Aorta (tissue), 5 donors: ENCODE results near the gene SGCA. TPM values are rescaled to one million over a fixed set of nuclear protein-coding genes. Genes with fewer than 3 reads are reported as not detected.

Source experiments
- ATAC-seq: fragments of 200-7000 bp; cut with Tn5 transposase; one replicate; pipeline ENCODE4 v1.9.1; 2022; ENCODE audit warnings: moderate library complexity; ENCODE audit not compliant: low FRiP score
- DNase-seq, 2 donors: peaks; one replicate each; pipeline ENCODE4 v3.0.0-alpha.2; 2020
- H3K27ac ChIP-seq, 2 donors: one replicate each; pipeline ENCODE4 v1.5.1; 2013; ENCODE audit warnings: low read length in 2 of 2, mild to moderate bottlenecking in 2 of 2, moderate library complexity in 2 of 2, control low read depth in 1 of 2, inconsistent platforms in 1 of 2, low read depth in 1 of 2
- H3K27me3 ChIP-seq, 2 donors: one replicate each; pipeline ENCODE4 v1.6.1; 2013; ENCODE audit warnings: control low read depth in 1 of 2, low read length in 1 of 2, mild to moderate bottlenecking in 1 of 2, moderate library complexity in 1 of 2; ENCODE audit not compliant: insufficient read depth in 2 of 2, control insufficient read depth in 1 of 2
- H3K36me3 ChIP-seq, 2 donors: one replicate each; pipeline ENCODE4 v1.6.1; 2013; ENCODE audit warnings: control low read depth in 1 of 2, low read length in 1 of 2, mild to moderate bottlenecking in 1 of 2; ENCODE audit not compliant: insufficient read depth in 2 of 2, control insufficient read depth in 1 of 2
- H3K4me1 ChIP-seq, 2 donors: one replicate each; pipeline ENCODE4 v1.6.1; 2013; ENCODE audit warnings: low read length in 2 of 2, control low read depth in 1 of 2, mild to moderate bottlenecking in 1 of 2, moderate library complexity in 1 of 2; ENCODE audit not compliant: insufficient read depth in 2 of 2, control insufficient read depth in 1 of 2
- H3K4me3 ChIP-seq, 2 donors: one replicate each; pipeline ENCODE4 v1.5.1; 2013; ENCODE audit warnings: low read length in 2 of 2, control low read depth in 1 of 2, mild to moderate bottlenecking in 1 of 2
- H3K9me3 ChIP-seq: one replicate; pipeline ENCODE4 v1.6.1; 2013; ENCODE audit warnings: mild to moderate bottlenecking, low read length; ENCODE audit not compliant: control insufficient read depth
- WGBS, 2 donors: extraction: QIAGEN DNeasy Blood & Tissue Kit; methylation state at CpG; one replicate each; pipeline ENCODE4 v1.1.7; 2013; 5-methylcytosine and 5-hydroxymethylcytosine counted together
- intact Hi-C, 2 donors: fragments of 100-400 bp; cut with DNase I; formaldehyde crosslinking; loops; one replicate each; pipeline versions ENCODE4 v1.14.2 to v1.15.0; 2022
- polyA plus RNA-seq, 2 donors: library from polyadenylated mRNA; stranded (reverse); fragments of 200-250 nt; gene quantifications; one replicate each; pipeline ENCODE4 v1.2.3, GENCODE V29; 2013
- total RNA-seq, 2 donors: library from RNA; stranded (reverse); fragmentation: NEBNext Ultra II Directional; extraction: Animal tissue kit (Norgen Biotek cat#: 25700); gene quantifications; one replicate each; pipeline ENCODE4 v1.2.1, GENCODE V29; 2021
- donor health status: healthy with polysubstance abuse.
- donor health status: Bipolar disorder and iron deficiency.
- donor health status: DM: no; HTN: no; CAD: no.
- donor health status: DM: no; HTN: no; CAD: no.
- donor health status: DM: yes; HTN: yes; CAD: no.

Gene SGCA
- total and polyA plus RNA-seq, 4 donors: 86.4 to 198 (median 92.2) TPM

DNA sequence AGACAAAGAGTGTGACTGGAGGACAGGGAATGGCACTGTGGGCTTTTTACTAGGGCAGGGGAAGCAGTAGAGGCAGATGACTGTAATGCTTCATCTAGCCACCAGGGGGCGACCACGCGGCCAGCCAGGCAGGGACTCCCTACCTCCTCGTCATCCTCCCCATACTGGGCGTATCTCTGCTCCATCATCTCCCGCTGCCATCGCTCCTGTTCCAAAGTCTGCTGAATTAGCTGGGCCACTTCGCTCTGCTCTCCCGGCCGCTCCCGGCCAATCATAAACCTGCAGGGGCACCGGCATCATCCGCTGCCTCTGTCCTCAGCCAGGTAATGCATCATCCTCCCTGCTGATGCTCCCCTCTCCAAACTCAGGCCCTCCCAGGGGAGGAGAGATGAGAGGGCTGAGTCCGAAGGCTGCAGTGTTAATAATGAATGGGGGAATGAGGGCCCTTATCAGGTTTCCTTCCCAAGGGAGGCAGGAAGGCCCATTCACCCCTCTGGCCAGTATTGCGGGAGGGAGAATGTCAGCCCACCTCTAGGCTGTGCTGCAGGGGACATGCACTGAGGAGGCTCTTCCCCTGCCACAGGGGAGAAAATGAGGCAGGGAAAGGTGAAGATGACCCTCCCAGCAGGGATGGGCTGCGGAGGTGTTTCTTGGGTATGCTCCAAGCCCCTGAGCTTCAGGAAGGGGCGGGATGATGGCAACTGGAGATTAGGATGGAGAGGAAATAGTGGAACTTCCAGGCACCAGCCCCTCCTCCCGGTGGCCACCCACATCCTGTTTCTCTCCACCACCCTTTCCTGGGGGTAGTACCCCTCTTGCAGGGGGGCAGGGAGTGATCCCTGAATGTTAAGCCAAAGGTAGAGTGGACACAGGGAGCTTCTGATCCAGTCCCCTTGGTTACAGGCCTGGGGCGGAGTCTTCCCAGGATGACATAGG is 25.6 kb upstream of the SGCA start:
- H3K36me3 ChIP-seq: peaks cover 5% of the 10 kb centered on the region in 2 donors
- DNase-seq: peak; percentile 86 to 94
- WGBS, 2 donors: 38 to 45% methylated on average over 19 of the region's 19 CpGs

DNA sequence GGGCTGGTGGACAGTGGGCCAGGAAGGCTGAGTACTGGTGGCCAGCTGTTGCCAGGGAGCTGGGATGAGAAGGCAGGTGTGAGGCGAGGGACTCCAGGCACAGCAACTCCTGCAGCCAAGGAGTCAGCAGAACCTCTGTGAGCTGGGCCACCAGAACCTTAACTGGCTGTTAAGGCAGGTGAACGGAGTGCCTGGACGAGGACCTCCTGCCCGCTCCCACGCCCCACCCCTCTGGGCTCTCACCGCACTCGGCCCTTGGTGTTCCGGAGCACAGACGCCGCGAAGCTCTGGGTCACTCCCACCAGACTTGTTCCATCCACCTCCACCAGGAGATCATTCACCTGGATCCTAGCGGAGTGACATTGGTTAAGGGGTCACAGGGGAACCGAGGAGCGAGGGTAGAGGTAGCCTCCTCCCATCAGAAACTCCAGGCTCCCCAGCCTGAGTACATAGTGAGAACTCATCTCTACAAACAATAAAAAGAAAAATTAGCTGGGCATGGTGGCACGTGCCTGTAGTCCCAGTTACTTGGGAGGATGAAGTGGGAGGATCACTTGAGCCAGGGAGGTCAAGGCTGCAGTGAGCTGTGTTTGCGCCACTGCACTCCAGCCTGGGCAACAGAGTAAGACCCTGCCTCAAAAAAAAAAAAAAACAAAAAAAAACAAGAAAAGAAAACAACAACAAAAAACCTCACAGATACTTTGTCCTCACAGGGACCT is 24.6 kb upstream of the SGCA start:
- WGBS, 2 donors: 89% methylated on average over 16 of the region's 16 CpGs
- intact Hi-C loops: loop anchor here in 1 of 2 donors (10.0 kb wide), 1 partner anchor 54 kb away; no protein-coding TSS in a partner anchor
- DNase-seq (no peak), ATAC-seq (no peak)
- Histone ChIP-seq H3K27me3 (no peaks in the 10 kb centered on the region), H3K4me1 (no peaks in the 10 kb centered on the region), H3K9me3 (no peaks in the 10 kb centered on the region), H3K36me3 (peaks cover 4 to 5% of the 10 kb centered on the region in 2 donors), H3K4me3 (no peak overlapping the region), H3K27ac (no peak overlapping the region)

More for the DNA sequence above, 25.6 kb upstream of the SGCA start:
- no peaks in the 10 kb centered on the region for H3K4me1 ChIP-seq
- no peaks in the 10 kb centered on the region for H3K9me3 ChIP-seq
- intact Hi-C loops: loop anchor here in 1 of 2 donors (10.0 kb wide), 1 partner anchor 55 kb away; no protein-coding TSS in a partner anchor
- H3K4me3 ChIP-seq: no peak overlapping the region
- no peaks in the 10 kb centered on the region for H3K27me3 ChIP-seq
- peak overlapping the region in 1 of 2 donors; percentile 14 for H3K27ac ChIP-seq
- peak; percentile 91 for ATAC-seq

GRCh38 chr17:50141745-50142110 is 24.1 kb upstream of the SGCA start:
- Histone ChIP-seq H3K27me3 (no peaks in the 10 kb centered on the region), H3K4me3 (no peak overlapping the region), H3K9me3 (no peaks in the 10 kb centered on the region), H3K4me1 (peaks cover 0 to 2% of the 10 kb centered on the region in 2 donors), H3K36me3 (peaks cover 4 to 5% of the 10 kb centered on the region in 2 donors), H3K27ac (no peak overlapping the region)
- intact Hi-C loops: loop anchor here in 1 of 2 donors (10.0 kb wide), 1 partner anchor 53 kb away; no protein-coding TSS in a partner anchor
- DNase-seq (no peak), ATAC-seq (no peak)
- 62 to 67% methylated on average over 8 of the region's 8 CpGs for whole genome bisulfite sequencing, 2 donors

DNA sequence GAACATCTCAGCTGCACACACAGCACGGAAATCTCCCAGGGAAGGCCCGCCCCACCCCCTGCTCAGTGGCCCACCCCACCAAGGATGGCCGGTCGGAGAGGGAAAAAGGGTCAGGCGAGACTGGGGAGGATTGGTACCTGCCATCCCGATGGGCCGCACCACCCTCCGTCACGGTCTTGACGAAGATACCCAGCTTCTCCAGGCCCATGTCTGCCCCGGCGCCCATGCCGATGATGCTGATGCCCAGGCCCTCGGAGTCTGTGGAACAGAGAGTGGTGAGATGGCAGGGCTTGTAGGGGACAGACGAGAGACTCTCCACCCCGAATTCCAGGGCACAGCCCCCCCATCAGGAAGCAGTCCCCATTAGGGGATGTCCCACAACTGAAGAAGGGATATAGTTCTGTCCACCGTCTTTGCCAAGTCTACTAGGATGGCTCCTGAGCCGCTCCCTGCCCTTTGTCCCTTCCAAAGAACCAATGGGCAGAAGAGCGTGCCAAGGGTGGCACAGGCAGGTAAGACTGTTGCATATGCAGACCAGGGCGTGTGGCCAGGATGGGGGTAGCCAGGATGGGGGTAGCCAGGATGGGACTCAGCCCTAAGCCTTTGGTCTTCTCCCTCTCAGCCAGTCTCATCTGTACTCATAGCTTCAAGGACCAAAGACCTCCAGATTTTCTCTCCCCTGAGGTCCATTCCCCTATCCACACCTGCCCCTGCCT is 22.2 kb upstream of the SGCA start:
- Histone ChIP-seq H3K4me3 (no peak overlapping the region), H3K36me3 (peaks cover 2 to 5% of the 10 kb centered on the region in 2 donors), H3K4me1 (peaks cover 0 to 3% of the 10 kb centered on the region in 2 donors), H3K27me3 (no peaks in the 10 kb centered on the region), H3K9me3 (no peaks in the 10 kb centered on the region), H3K27ac (no peak overlapping the region)
- intact Hi-C loops: loop anchor here in 1 of 2 donors (10.0 kb wide), 1 partner anchor 51 kb away; no protein-coding TSS in a partner anchor
- 87 to 88% methylated on average over 20 of the region's 20 CpGs for WGBS, 2 donors
- DNase-seq (no peak), ATAC-seq (no peak)

- Histone ChIP-seq H3K36me3 (peaks cover 0 to 2% of the 10 kb centered on the region in 2 donors), H3K4me3 (no peak overlapping the region), H3K4me1 (peaks cover 0 to 3% of the 10 kb centered on the region in 2 donors), H3K9me3 (no peaks in the 10 kb centered on the region), H3K27me3 (no peaks in the 10 kb centered on the region), H3K27ac (no peak overlapping the region)
- intact Hi-C loops: loop anchor here in 1 of 2 donors (10.0 kb wide), 1 partner anchor 50 kb away; no protein-coding TSS in a partner anchor
- WGBS, 2 donors: 72 to 78% methylated on average over 6 of the region's 6 CpGs
- DNase-seq (no peak), ATAC-seq (no peak)
Measured at GRCh38 chr17:50144355-50144754, 21.4 kb upstream of the SGCA start.

DNA sequence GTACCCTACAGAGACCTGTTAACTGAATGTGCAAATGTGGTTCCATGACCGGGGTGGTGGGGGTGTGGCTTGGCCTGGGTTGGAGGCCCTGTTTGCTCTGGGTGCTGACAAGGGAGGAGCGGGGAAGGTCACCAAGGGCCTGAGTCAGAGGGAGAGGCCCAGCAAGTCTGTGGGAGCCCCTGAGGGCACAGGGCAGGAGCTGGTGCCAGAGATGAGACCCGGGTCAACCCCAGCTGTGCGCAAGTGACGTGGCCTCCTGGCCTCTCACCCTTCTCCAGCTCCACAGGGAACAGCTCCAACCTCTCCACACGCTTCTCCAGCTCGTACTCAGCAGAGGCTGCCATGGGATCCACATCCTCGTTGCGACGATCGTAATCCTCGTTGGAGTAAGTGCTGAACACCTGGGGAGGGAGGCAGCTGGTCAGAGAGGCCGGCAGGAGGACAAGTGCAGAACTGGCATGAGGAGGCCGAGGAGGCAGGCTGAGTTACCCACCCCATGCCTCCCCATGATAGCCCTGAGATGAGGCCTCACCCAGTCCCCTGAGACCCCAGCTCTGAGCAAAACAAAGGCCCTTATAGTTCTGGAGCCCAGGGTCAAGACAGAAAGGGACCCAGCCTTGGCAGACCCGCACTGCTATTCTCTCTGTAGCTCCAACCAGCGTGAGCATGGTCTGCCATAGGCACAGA is 20.8 kb upstream of the SGCA start:
- Histone ChIP-seq H3K27me3 (no peaks in the 10 kb centered on the region), H3K4me1 (peaks cover 0 to 3% of the 10 kb centered on the region in 2 donors), H3K36me3 (no peaks in the 10 kb centered on the region), H3K27ac (no peak overlapping the region), H3K4me3 (no peak overlapping the region), H3K9me3 (no peaks in the 10 kb centered on the region)
- intact Hi-C loops: loop anchor here in 1 of 2 donors (5.0 to 10.0 kb wide), 2 partner anchors 48 to 50 kb away; partner anchors contain the start of gene PDK2
- no peak for DNase-seq
- no peak for ATAC-seq
- 76 to 78% methylated on average over 16 of the region's 16 CpGs for WGBS, 2 donors

GRCh38 chr17:50145532-50146229 is 20.1 kb upstream of the SGCA start:
- H3K27ac ChIP-seq: peak overlapping the region in 1 of 2 donors; percentile 8
- H3K36me3 ChIP-seq: no peaks in the 10 kb centered on the region
- peaks cover 0 to 3% of the 10 kb centered on the region in 2 donors for H3K4me1 ChIP-seq
- ATAC-seq: no peak
- WGBS, 2 donors: 58 to 65% methylated on average over 10 to 11 of the region's 11 CpGs
- DNase-seq: no peak
- no peak overlapping the region for H3K4me3 ChIP-seq
- no peaks in the 10 kb centered on the region for H3K9me3 ChIP-seq
- intact Hi-C loops: loop anchor here in 1 of 2 donors (5.0 to 10.0 kb wide), 2 partner anchors 48 to 49 kb away; partner anchors contain the start of gene PDK2
- H3K27me3 ChIP-seq: no peaks in the 10 kb centered on the region
